ENCODE results near the gene RBM4. TPM values are rescaled to one million over a fixed set of nuclear protein-coding genes. Genes with fewer than 3 reads are reported as not detected.

RBM4 gene
- total and polyA plus RNA-seq, 8 donors, result 44.3 to 136 (median 94.4) TPM

DNA sequence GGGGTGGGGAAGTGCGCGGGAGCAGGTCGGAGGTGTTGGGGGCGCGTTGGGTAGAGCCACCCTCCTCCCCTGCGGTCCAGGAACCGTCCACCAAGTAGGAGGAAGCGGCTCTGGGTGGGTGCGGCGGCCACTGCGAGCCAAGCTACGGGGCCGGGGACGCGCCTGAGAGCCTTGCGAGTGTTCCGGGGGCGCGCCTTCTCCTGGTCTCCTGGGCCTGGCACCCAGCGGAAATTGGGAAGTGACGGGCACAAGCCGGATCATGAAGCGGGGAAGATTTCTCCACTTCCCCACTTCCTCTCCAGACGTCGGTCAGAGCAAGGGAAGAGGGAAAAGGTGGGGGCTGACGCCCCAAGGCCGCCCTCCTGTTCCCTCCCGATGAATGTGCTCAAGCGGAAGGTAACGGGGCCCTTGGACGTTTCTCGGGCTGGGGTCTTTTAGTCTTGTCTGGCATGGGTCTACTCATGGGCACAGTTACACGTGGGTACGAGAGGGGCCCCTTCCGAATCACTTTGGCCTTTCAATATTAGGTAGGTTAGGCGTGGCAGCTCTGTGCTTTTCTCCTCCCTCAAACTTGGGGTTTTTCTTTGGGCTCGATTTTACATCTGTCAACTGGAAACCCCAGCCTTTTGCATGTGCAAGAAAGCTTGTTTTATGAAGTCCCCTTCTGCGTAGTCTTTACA is 21.2 kb upstream of the RBM4 start:
- no peak for DNase-seq

GRCh38 chr11:66619080-66619554 is 19.4 kb upstream of the RBM4 start:
- H3K27ac ChIP-seq, result peak overlapping the region in 4 of 5 donors; percentile 90 to 98 (median 98)
- H3K27me3 ChIP-seq, result no peaks in the 10 kb centered on the region
- H3K9me3 ChIP-seq, result no peaks in the 10 kb centered on the region
- peak overlapping the region; percentile 56 to 94 (median 90) for H3K4me3 ChIP-seq
- H3K36me3 ChIP-seq, result peaks cover 8 to 18% (median 13%) of the 10 kb centered on the region in 4 donors
- WGBS, 5 donors, result 16 to 24% (median 22%) methylated on average over 4 of the region's 4 CpGs
- H3K4me1 ChIP-seq, result peaks cover 55 to 80% (median 74%) of the 10 kb centered on the region in 4 donors
- intact Hi-C loops (cut with DNase I; ENCODE audit: low total_unique reads), result no loop called here
- peak in 2 of 3 donors; percentile 58 to 82 for TF ChIP-seq POLR2AphosphoS5 (IDR thresholded peaks at IDR 0.05)
- no peak for TF ChIP-seq EP300 (IDR thresholded peaks at IDR 0.05)
- DNase-seq, result peak in 1 of 2 donors; percentile 85

More for the DNA sequence above, 21.2 kb upstream of the RBM4 start:
- TF ChIP-seq POLR2AphosphoS5 (IDR thresholded peaks at IDR 0.05), result no peak
- no peak for TF ChIP-seq POLR2A (IDR thresholded peaks at IDR 0.05)
- TF ChIP-seq, protein P1, sequence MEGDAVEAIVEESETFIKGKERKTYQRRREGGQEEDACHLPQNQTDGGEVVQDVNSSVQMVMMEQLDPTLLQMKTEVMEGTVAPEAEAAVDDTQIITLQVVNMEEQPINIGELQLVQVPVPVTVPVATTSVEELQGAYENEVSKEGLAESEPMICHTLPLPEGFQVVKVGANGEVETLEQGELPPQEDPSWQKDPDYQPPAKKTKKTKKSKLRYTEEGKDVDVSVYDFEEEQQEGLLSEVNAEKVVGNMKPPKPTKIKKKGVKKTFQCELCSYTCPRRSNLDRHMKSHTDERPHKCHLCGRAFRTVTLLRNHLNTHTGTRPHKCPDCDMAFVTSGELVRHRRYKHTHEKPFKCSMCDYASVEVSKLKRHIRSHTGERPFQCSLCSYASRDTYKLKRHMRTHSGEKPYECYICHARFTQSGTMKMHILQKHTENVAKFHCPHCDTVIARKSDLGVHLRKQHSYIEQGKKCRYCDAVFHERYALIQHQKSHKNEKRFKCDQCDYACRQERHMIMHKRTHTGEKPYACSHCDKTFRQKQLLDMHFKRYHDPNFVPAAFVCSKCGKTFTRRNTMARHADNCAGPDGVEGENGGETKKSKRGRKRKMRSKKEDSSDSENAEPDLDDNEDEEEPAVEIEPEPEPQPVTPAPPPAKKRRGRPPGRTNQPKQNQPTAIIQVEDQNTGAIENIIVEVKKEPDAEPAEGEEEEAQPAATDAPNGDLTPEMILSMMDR (IDR thresholded peaks at IDR 0.05), result no peak
- 0% methylated on average over 19 to 38 of the region's 38 CpGs for WGBS, 5 donors
- H3K36me3 ChIP-seq, result peaks cover 0 to 6% (median under 1%) of the 10 kb centered on the region in 4 donors
- peaks cover 39 to 67% (median 57%) of the 10 kb centered on the region in 4 donors for H3K4me1 ChIP-seq
- peak overlapping the region; percentile 56 to 94 (median 90) for H3K4me3 ChIP-seq
- intact Hi-C loops (cut with DNase I; ENCODE audit: low total_unique reads), result no loop called here
- no peaks in the 10 kb centered on the region for H3K27me3 ChIP-seq
- peak overlapping the region; percentile 90 to 98 (median 97) for H3K27ac ChIP-seq
- no peaks in the 10 kb centered on the region for H3K9me3 ChIP-seq

- no peaks in the 10 kb centered on the region for H3K27me3 ChIP-seq
- H3K4me1 ChIP-seq, result peaks cover 48 to 76% (median 64%) of the 10 kb centered on the region in 4 donors
- WGBS, 5 donors, result 81 to 88% (median 82%) methylated on average over 14 to 16 of the region's 16 CpGs
- no peak for DNase-seq
- intact Hi-C loops (cut with DNase I; ENCODE audit: low total_unique reads), result no loop called here
- no peaks in the 10 kb centered on the region for H3K9me3 ChIP-seq
- H3K4me3 ChIP-seq, result no peak overlapping the region
- TF ChIP-seq POLR2AphosphoS5 (IDR thresholded peaks at IDR 0.05) (no peak), EP300 (IDR thresholded peaks at IDR 0.05) (no peak), POLR2A (IDR thresholded peaks at IDR 0.05) (no peak)
- TF ChIP-seq, protein P1 (IDR thresholded peaks at IDR 0.05), result no peak
- peak overlapping the region in 4 of 5 donors; percentile 63 to 98 (median 77) for H3K27ac ChIP-seq
- H3K36me3 ChIP-seq, result peaks cover 54 to 71% (median 64%) of the 10 kb centered on the region in 4 donors
These were observed 14.1 kb upstream of the RBM4 start for GRCh38 chr11:66624450-66624849.

- 93 to 96% (median 94%) methylated on average over 23 to 26 of the region's 26 CpGs for WGBS, 5 donors
- DNase-seq, result no peak
- Histone ChIP-seq H3K9me3 (no peaks in the 10 kb centered on the region), H3K27ac (peak overlapping the region in 2 of 5 donors; percentile 1 to 98), H3K27me3 (no peaks in the 10 kb centered on the region), H3K4me3 (no peak overlapping the region), H3K36me3 (peaks cover 54 to 79% (median 71%) of the 10 kb centered on the region in 4 donors), H3K4me1 (peaks cover 42 to 69% (median 57%) of the 10 kb centered on the region in 4 donors)
- intact Hi-C loops (cut with DNase I; ENCODE audit: low total_unique reads), result no loop called here
- TF ChIP-seq, protein P1 (IDR thresholded peaks at IDR 0.05), result no peak
- TF ChIP-seq POLR2A (IDR thresholded peaks at IDR 0.05) (no peak), POLR2AphosphoS5 (IDR thresholded peaks at IDR 0.05) (no peak), EP300 (IDR thresholded peaks at IDR 0.05) (no peak)
These were observed 13.3 kb upstream of the RBM4 start for GRCh38 chr11:66625041-66625751.
